Loucy (cell line): ENCODE measurements around the gene SKOR1.

Source experiments
- H2AFZ ChIP-seq: fragments of 200-600 bp; sonication (generic); 2 replicates; pipeline ENCODE4 v1.6.0; 2016; ENCODE audit warnings: antibody characterized with exemption, mild to moderate bottlenecking, low read length, moderate library complexity
- H3F3A ChIP-seq: fragments of 200-600 bp; 2 replicates; pipeline ENCODE4 v1.6.0; 2016; ENCODE audit warnings: antibody characterized with exemption, low read depth, mild to moderate bottlenecking
- H3K27me3 ChIP-seq: fragments of 200-600 bp; sonication (generic); 2 replicates; pipeline ENCODE4 v1.6.1; 2014; ENCODE audit warnings: low read length, mild to moderate bottlenecking; ENCODE audit not compliant: insufficient read depth, poor library complexity, severe bottlenecking
- H3K36me3 ChIP-seq: fragments of 200-600 bp; sonication (generic); 2 replicates; pipeline ENCODE4 v1.6.1; 2016; ENCODE audit warnings: low read length; ENCODE audit not compliant: insufficient read depth
- H3K4me1 ChIP-seq: fragments of 200-600 bp; sonication (generic); 2 replicates; pipeline ENCODE4 v1.5.1; 2014; ENCODE audit warnings: low read length, mild to moderate bottlenecking; ENCODE audit not compliant: insufficient read depth, poor library complexity, severe bottlenecking
- H3K4me2 ChIP-seq: fragments of 200-600 bp; sonication (generic); 2 replicates; pipeline ENCODE4 v1.6.0; 2014; ENCODE audit warnings: antibody characterized with exemption, low read length, low read depth, mild to moderate bottlenecking; ENCODE audit not compliant: poor library complexity, severe bottlenecking
- H3K4me3 ChIP-seq: fragments of 200-600 bp; sonication (generic); 2 replicates; pipeline ENCODE4 v1.5.1; 2014; ENCODE audit warnings: low read length, mild to moderate bottlenecking, mixed read lengths; ENCODE audit not compliant: poor library complexity, severe bottlenecking
- H3K79me2 ChIP-seq: fragments of 200-600 bp; sonication (generic); 2 replicates; pipeline ENCODE4 v1.6.1; 2014; ENCODE audit warnings: low read length; ENCODE audit not compliant: insufficient read depth
- H3K9ac ChIP-seq: fragments of 200-600 bp; sonication (generic); 2 replicates; pipeline ENCODE4 v1.6.0; 2014; ENCODE audit warnings: mild to moderate bottlenecking, low read depth, low read length, moderate library complexity; ENCODE audit not compliant: poor library complexity, severe bottlenecking
- H3K9me2 ChIP-seq: fragments of 200-600 bp; sonication (generic); replicated peaks from 2 replicates; pipeline ENCODE4 v1.6.1; 2016; ENCODE audit warnings: low read depth, low read length, mixed read lengths
- H3K9me3 ChIP-seq: fragments of 200-600 bp; sonication (generic); 2 replicates; pipeline ENCODE4 v1.6.1; 2014; ENCODE audit warnings: mild to moderate bottlenecking, antibody characterized with exemption, low read length, low read depth; ENCODE audit not compliant: insufficient read depth
- H4K20me1 ChIP-seq: fragments of 200-600 bp; sonication (generic); 2 replicates; pipeline ENCODE4 v1.6.0; 2014; ENCODE audit warnings: antibody characterized with exemption, low read length, mild to moderate bottlenecking; ENCODE audit not compliant: insufficient read depth, poor library complexity, severe bottlenecking
- CTCF ChIP-seq: fragments of 200-600 bp; sonication (generic); conservative IDR thresholded peaks from 2 replicates; pipeline ENCODE4 v1.5.1; 2014; ENCODE audit warnings: mild to moderate bottlenecking, antibody characterized with exemption, low read length
- EZH2phosphoT487 ChIP-seq: fragments of 200-600 bp; IDR thresholded peaks from 2 replicates; pipeline ENCODE4 v1.6.1; 2018; ENCODE audit warnings: antibody characterized with exemption, mild to moderate bottlenecking, moderate library complexity, borderline replicate concordance

The SKOR1 gene

GRCh38 chr15:67850336-67850735, 25.0 kb downstream of the SKOR1 start:
- Histone ChIP-seq H4K20me1 (no peaks in the 10 kb centered on the region), H3K9ac (no peak overlapping the region), H3K9me3 (no peaks in the 10 kb centered on the region; the same call in 1 of the 2 replicates), H3K4me2 (no peak overlapping the region), H3K79me2 (no peaks in the 10 kb centered on the region), H2AFZ (no peak overlapping the region), H3K9me2 (no peaks in the 10 kb centered on the region), H3K27me3 (no peaks in the 10 kb centered on the region), H3K4me1 (peaks cover 7% of the 10 kb centered on the region), H3K4me3 (no peak overlapping the region), H3F3A (no peaks in the 10 kb centered on the region), H3K36me3 (no peaks in the 10 kb centered on the region)
- TF ChIP-seq EZH2phosphoT487 (no peak), CTCF (no peak)

- H3K9me3 ChIP-seq = no peaks in the 10 kb centered on the region; the same call in 1 of the 2 replicates
- no peak overlapping the region for H2AFZ ChIP-seq
- H3F3A ChIP-seq = no peaks in the 10 kb centered on the region
- no peaks in the 10 kb centered on the region for H3K9me2 ChIP-seq
- no peaks in the 10 kb centered on the region for H3K27me3 ChIP-seq
- TF ChIP-seq CTCF (no peak), EZH2phosphoT487 (no peak)
- no peaks in the 10 kb centered on the region for H3K36me3 ChIP-seq
- peaks cover 7% of the 10 kb centered on the region for H3K4me1 ChIP-seq
- H3K4me2 ChIP-seq = no peak overlapping the region
- no peaks in the 10 kb centered on the region for H3K79me2 ChIP-seq
- H3K4me3 ChIP-seq = no peak overlapping the region
- H3K9ac ChIP-seq = no peak overlapping the region
- H4K20me1 ChIP-seq = no peaks in the 10 kb centered on the region
These were observed 25.8 kb downstream of the SKOR1 start for GRCh38 chr15:67850994-67851571.

GRCh38 chr15:67852418-67852817, 27.1 kb downstream of the SKOR1 start:
- Histone ChIP-seq H3K4me3 (no peak overlapping the region), H3K9me2 (no peaks in the 10 kb centered on the region), H2AFZ (no peak overlapping the region), H3K79me2 (no peaks in the 10 kb centered on the region), H3K9ac (no peak overlapping the region), H4K20me1 (no peaks in the 10 kb centered on the region), H3K9me3 (no peaks in the 10 kb centered on the region; the same call in 1 of the 2 replicates), H3K4me2 (no peak overlapping the region), H3K36me3 (no peaks in the 10 kb centered on the region), H3F3A (no peaks in the 10 kb centered on the region), H3K4me1 (peaks cover 7% of the 10 kb centered on the region), H3K27me3 (no peaks in the 10 kb centered on the region)
- TF ChIP-seq EZH2phosphoT487 = no peak

GRCh38 chr15:67853454-67853853, 28.1 kb downstream of the SKOR1 start:
- H3K9ac ChIP-seq = no peak overlapping the region
- no peaks in the 10 kb centered on the region for H3K79me2 ChIP-seq
- no peak for TF ChIP-seq EZH2phosphoT487
- TF ChIP-seq CTCF = no peak
- no peaks in the 10 kb centered on the region for H4K20me1 ChIP-seq
- H3K9me2 ChIP-seq = no peaks in the 10 kb centered on the region
- peaks cover 7% of the 10 kb centered on the region for H3K4me1 ChIP-seq
- no peaks in the 10 kb centered on the region; the same call in 1 of the 2 replicates for H3K9me3 ChIP-seq
- no peaks in the 10 kb centered on the region for H3K27me3 ChIP-seq
- no peak overlapping the region for H2AFZ ChIP-seq
- H3F3A ChIP-seq = no peaks in the 10 kb centered on the region
- H3K4me2 ChIP-seq = no peak overlapping the region
- H3K4me3 ChIP-seq = no peak overlapping the region
- H3K36me3 ChIP-seq = no peaks in the 10 kb centered on the region
